Measurements from ENCODE around the gene FSCN2. TPM values are rescaled to one million over a fixed set of nuclear protein-coding genes. Genes with fewer than 3 reads are reported as not detected.

Gene FSCN2
- total RNA-seq, 2 donors from 2014 or later: 7.0 to 13.5 TPM

- H3K4me3 ChIP-seq: no peak overlapping the region
- no peaks in the 10 kb centered on the region for H3K27me3 ChIP-seq
- WGBS, 2 donors: 89% methylated on average over 12 of the region's 12 CpGs; no CpG with 5 or more reads in 1 of the 2 donors
- H3K27ac ChIP-seq: no peak overlapping the region
- intact Hi-C loops (cut with DNase I): loop anchor here (5.0 kb wide), 1 partner anchor 39 kb away; no protein-coding TSS in a partner anchor
- ATAC-seq (no peak), DNase-seq (no peak)
- H3K4me1 ChIP-seq: peaks cover 12% of the 10 kb centered on the region
- H3K36me3 ChIP-seq (replicated peaks in 1 of 2; ENCODE audit: insufficient read depth in 1 of 2, low read depth in 2 of 2): peaks cover 8% of the 10 kb centered on the region in 2 donors
- TF ChIP-seq, protein P1, sequence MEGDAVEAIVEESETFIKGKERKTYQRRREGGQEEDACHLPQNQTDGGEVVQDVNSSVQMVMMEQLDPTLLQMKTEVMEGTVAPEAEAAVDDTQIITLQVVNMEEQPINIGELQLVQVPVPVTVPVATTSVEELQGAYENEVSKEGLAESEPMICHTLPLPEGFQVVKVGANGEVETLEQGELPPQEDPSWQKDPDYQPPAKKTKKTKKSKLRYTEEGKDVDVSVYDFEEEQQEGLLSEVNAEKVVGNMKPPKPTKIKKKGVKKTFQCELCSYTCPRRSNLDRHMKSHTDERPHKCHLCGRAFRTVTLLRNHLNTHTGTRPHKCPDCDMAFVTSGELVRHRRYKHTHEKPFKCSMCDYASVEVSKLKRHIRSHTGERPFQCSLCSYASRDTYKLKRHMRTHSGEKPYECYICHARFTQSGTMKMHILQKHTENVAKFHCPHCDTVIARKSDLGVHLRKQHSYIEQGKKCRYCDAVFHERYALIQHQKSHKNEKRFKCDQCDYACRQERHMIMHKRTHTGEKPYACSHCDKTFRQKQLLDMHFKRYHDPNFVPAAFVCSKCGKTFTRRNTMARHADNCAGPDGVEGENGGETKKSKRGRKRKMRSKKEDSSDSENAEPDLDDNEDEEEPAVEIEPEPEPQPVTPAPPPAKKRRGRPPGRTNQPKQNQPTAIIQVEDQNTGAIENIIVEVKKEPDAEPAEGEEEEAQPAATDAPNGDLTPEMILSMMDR (IDR thresholded peaks at IDR 0.05): no peak
- no peak for TF ChIP-seq POLR2A (IDR thresholded peaks at IDR 0.05)
- H3K9me3 ChIP-seq: no peaks in the 10 kb centered on the region
These were observed 29.9 kb downstream of the FSCN2 start for GRCh38 chr17:81558115-81558468.

DNA sequence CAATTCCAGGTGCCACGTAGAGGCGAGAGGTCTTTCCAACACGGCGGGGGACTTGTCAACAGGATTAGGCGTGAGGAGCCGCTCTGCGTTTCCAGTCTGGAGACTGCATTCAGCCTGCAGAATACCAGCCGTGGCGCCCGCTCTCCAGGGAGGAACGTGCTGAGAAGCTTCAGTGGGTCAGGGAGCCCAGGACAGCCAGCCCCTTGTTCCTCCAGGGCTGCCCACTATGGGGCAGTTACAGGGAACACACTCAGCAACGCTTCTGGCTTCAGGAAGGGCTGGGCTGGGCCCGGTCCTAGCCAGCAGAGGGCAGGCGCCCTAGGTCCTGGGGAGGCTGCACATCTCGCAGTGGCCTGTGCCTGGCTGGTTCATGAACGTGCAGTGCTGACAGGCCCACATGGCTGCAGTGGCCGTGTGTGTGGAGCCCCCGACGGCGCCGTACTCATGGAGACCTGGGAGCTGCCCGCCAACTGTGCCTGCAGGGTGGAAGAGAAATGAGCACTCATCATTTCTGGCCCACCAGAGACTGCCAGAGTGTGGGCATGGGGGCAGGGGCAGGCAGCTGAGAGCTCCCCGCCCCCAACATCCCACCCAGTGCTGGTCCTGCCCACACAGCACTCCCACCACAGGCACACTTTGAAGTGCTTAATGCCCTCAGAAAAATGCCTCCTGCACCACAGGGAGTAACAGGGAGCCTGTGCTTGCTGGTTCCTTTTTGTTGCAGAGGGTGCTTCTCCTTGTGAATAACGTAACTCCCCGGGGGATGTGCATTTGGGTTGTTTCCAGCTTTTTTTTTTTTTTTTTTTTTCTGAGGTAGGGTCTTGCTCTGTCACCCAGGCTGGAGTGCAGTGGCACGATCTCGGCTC is 31.0 kb downstream of the FSCN2 start:
- Histone ChIP-seq H3K4me3 (no peak overlapping the region), H3K27ac (no peak overlapping the region), H3K4me1 (peaks cover 1% of the 10 kb centered on the region), H3K36me3 (replicated peaks in 1 of 2; ENCODE audit: insufficient read depth in 1 of 2, low read depth in 2 of 2) (peaks cover 8% of the 10 kb centered on the region in 2 donors), H3K27me3 (no peaks in the 10 kb centered on the region), H3K9me3 (no peaks in the 10 kb centered on the region)
- intact Hi-C loops (cut with DNase I): loop anchor here (5.0 kb wide), 1 partner anchor 38 kb away; no protein-coding TSS in a partner anchor
- ATAC-seq (no peak), DNase-seq (no peak)
- TF ChIP-seq, protein P1 (IDR thresholded peaks at IDR 0.05): no peak
- no peak for TF ChIP-seq POLR2A (IDR thresholded peaks at IDR 0.05)
- 81 to 93% methylated on average over 7 to 26 of the region's 27 CpGs for WGBS, 2 donors

DNA sequence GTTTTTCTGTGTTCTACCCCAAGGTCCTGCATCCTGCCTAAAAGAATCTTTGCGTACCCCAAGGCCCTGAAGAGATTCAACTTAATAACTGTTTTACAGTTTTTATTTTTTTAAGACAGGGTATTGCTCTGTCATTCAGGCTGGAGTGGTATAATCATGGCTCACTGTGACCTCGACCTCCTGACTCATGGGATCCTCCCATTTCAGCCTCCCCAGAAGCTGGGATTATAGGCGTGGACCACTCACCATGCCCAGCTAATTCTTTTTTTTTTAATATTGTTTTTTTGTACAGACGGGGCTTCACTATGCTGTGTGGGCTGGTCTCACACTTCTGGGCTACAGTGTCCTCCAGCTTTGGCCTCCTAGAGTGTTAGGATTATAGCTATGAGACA is 33.3 kb downstream of the FSCN2 start:
- H3K36me3 ChIP-seq (replicated peaks in 1 of 2; ENCODE audit: insufficient read depth in 1 of 2, low read depth in 2 of 2): peaks cover 13 to 17% of the 10 kb centered on the region in 2 donors

DNA sequence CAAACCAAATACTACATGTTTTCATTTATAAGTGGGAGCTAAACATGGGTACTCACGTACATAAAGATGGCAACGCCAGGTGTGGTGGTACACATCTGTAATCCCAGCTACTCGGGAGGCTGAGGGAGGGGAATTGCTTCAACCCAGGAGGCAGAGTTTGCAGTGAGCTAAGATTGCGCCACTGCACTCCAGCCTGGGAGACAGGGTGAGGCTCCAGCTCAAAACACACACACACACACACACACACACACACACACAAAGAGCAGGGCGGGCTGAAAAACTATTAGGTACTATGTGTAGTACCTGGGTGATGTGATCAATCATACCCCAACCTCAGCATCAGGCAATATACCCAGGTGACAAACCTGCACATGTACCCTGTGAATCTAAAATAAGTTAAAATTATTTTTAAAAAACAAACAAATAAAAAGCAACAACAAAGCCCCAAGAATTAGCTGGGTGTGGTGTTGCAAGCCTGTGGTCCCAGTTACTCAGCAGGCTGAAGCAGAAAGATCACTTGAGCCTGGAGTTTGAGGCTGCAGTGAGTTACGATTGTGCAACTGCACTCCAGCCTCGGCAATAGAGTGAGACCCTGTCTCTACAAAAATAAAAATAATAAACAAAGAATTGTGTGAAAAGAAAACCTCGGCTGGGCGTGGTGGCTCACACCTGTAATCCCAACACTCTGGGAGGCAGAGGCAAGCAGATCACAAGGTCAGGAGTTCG is 35.8 kb downstream of the FSCN2 start:
- H3K4me3 ChIP-seq: no peak overlapping the region
- H3K36me3 ChIP-seq (replicated peaks in 1 of 2; ENCODE audit: insufficient read depth in 1 of 2, low read depth in 2 of 2): peaks cover 8 to 14% of the 10 kb centered on the region in 2 donors
- H3K27me3 ChIP-seq: no peaks in the 10 kb centered on the region
- H3K9me3 ChIP-seq: no peaks in the 10 kb centered on the region
- peaks cover 24% of the 10 kb centered on the region for H3K4me1 ChIP-seq
- ATAC-seq (no peak), DNase-seq (no peak)
- intact Hi-C loops (cut with DNase I): no loop called here
- TF ChIP-seq, protein P1 (IDR thresholded peaks at IDR 0.05): no peak
- no peak for TF ChIP-seq POLR2A (IDR thresholded peaks at IDR 0.05)
- 77 to 90% methylated on average over 10 of the region's 10 CpGs for WGBS, 2 donors
- peak overlapping the region in 1 of 4 donors; percentile 26 for H3K27ac ChIP-seq

More for the DNA sequence above, 33.3 kb downstream of the FSCN2 start:
- WGBS, 2 donors: 86 to 88% methylated on average over 4 of the region's 4 CpGs
- intact Hi-C loops (cut with DNase I): no loop called here
- Histone ChIP-seq H3K27me3 (no peaks in the 10 kb centered on the region), H3K27ac (no peak overlapping the region), H3K4me3 (no peak overlapping the region), H3K9me3 (no peaks in the 10 kb centered on the region), H3K4me1 (peaks cover 9% of the 10 kb centered on the region)
- ATAC-seq (no peak), DNase-seq (no peak)
- TF ChIP-seq, protein P1 (IDR thresholded peaks at IDR 0.05): no peak

All from body of pancreas (tissue), 4 donors.